GM23338 (cell line): Measurements from ENCODE around the gene SMYD3. TPM values are rescaled to one million over a fixed set of nuclear protein-coding genes. Genes with fewer than 3 reads are reported as not detected.

Experiments
- ATAC-seq: fragments of 200-7000 bp; cut with Tn5 transposase; 3 replicates; pipeline ENCODE4 v1.9.1; 2020
- DNase-seq: peaks from one replicate; pipeline ENCODE4 v3.0.0-alpha.2; 2015; ENCODE audit warnings: low spot score
- H2AFZ ChIP-seq: fragments of 200-600 bp; sonication (generic); 2 replicates; pipeline ENCODE4 v1.8.0; 2016; ENCODE audit warnings: antibody characterized with exemption, mild to moderate bottlenecking, moderate library complexity
- H3F3A ChIP-seq: fragments of 200-600 bp; sonication (generic); replicated peaks from 2 replicates; pipeline ENCODE4 v1.8.0; 2017; ENCODE audit warnings: antibody characterized with exemption, mixed run types, low read depth
- H3K27ac ChIP-seq: fragments of 200-600 bp; sonication (generic); 2 replicates; pipeline ENCODE4 v1.6.1; 2016; ENCODE audit warnings: low read depth
- H3K27me3 ChIP-seq: fragments of 200-600 bp; sonication (generic); 2 replicates; pipeline ENCODE4 v1.8.0; 2016; ENCODE audit warnings: mild to moderate bottlenecking, mixed run types, moderate library complexity; ENCODE audit not compliant: insufficient read depth
- H3K36me3 ChIP-seq: fragments of 200-600 bp; sonication (generic); 2 replicates; pipeline ENCODE4 v1.8.0; 2016; ENCODE audit warnings: mild to moderate bottlenecking; ENCODE audit not compliant: insufficient read depth
- H3K4me1 ChIP-seq: fragments of 200-600 bp; sonication (generic); 2 replicates; pipeline ENCODE4 v1.8.0; 2016; ENCODE audit warnings: mild to moderate bottlenecking, moderate library complexity; ENCODE audit not compliant: insufficient read depth
- H3K4me2 ChIP-seq: fragments of 200-600 bp; sonication (generic); 2 replicates; pipeline ENCODE4 v1.7.1; 2017; ENCODE audit warnings: mixed run types
- H3K4me3 ChIP-seq: fragments of 200-600 bp; sonication (generic); 2 replicates; pipeline ENCODE4 v1.6.1; 2016; ENCODE audit warnings: mixed run types
- H3K79me2 ChIP-seq: fragments of 200-600 bp; sonication (generic); replicated peaks from 2 replicates; pipeline ENCODE4 v1.8.0; 2017; ENCODE audit warnings: mild to moderate bottlenecking; ENCODE audit not compliant: insufficient read depth
- H3K9me2 ChIP-seq: fragments of 200-600 bp; sonication (generic); 2 replicates; pipeline ENCODE4 v1.8.0; 2017; ENCODE audit not compliant: insufficient read depth
- H4K20me1 ChIP-seq: fragments of 200-600 bp; sonication (generic); replicated peaks from 2 replicates; pipeline ENCODE4 v1.8.0; 2017; ENCODE audit warnings: mild to moderate bottlenecking; ENCODE audit not compliant: insufficient read depth
- H3K27ac Mint-ChIP-seq: 2 replicates; pipeline ENCODE4 v1.8.0; 2020; ENCODE audit warnings: inconsistent platforms, mild to moderate bottlenecking, moderate library complexity, mixed read lengths
- H3K27me3 Mint-ChIP-seq: 3 replicates; pipeline ENCODE4 v1.8.0; 2022; ENCODE audit warnings: low read depth, mild to moderate bottlenecking, moderate library complexity, mixed read lengths, inconsistent platforms; ENCODE audit not compliant: insufficient read depth, poor library complexity
- H3K36me3 Mint-ChIP-seq: 3 replicates; pipeline ENCODE4 v1.8.0; 2021; ENCODE audit warnings: low read depth, mild to moderate bottlenecking, inconsistent platforms, moderate library complexity, mixed read lengths
- H3K4me1 Mint-ChIP-seq: 3 replicates; pipeline ENCODE4 v1.8.0; 2020; ENCODE audit warnings: mild to moderate bottlenecking, inconsistent platforms, mixed read lengths
- H3K4me3 Mint-ChIP-seq: 3 replicates; pipeline ENCODE4 v1.8.0; 2021; ENCODE audit warnings: moderate library complexity, mild to moderate bottlenecking, inconsistent platforms, mixed read lengths
- H3K9me3 Mint-ChIP-seq: 3 replicates; pipeline ENCODE4 v1.8.0; 2020; ENCODE audit warnings: moderate library complexity, mild to moderate bottlenecking, inconsistent platforms, mixed read lengths
- CREB1 ChIP-seq: fragments of 250-450 bp; sonication (Bioruptor Pico); IDR thresholded peaks from 2 replicates; pipeline ENCODE4 v1.5.0; 2020; ENCODE audit warnings: low read depth, mild to moderate bottlenecking, moderate library complexity
- CTCF ChIP-seq, 2 experiments: fragments of 200-600 bp in 1 of 2; sonication (generic) in 1 of 2; conservative IDR thresholded peaks; 2 replicates each; pipeline versions ENCODE4 v1.5.1 to v1.6.1; 2016 to 2017; ENCODE audit warnings: antibody characterized with exemption in 2 of 2, low read depth in 2 of 2, mild to moderate bottlenecking in 2 of 2, moderate library complexity in 1 of 2
- ETS1 ChIP-seq: IDR thresholded peaks from 2 replicates; pipeline ENCODE4 v1.6.1; 2016; ENCODE audit warnings: antibody characterized with exemption
- EZH2 ChIP-seq: fragments of 200-600 bp; sonication (generic); IDR thresholded peaks from one replicate; pipeline ENCODE4 v1.8.0; 2017; ENCODE audit warnings: antibody characterized with exemption, mild to moderate bottlenecking, low read depth; ENCODE audit not compliant: unreplicated experiment
- EZH2phosphoT487 ChIP-seq: fragments of 200-600 bp; sonication (generic); IDR thresholded peaks from one replicate; pipeline ENCODE4 v1.8.1; 2018; ENCODE audit warnings: antibody characterized with exemption; ENCODE audit not compliant: unreplicated experiment
- JUNB ChIP-seq: IDR thresholded peaks from one replicate; pipeline ENCODE4 v1.6.1; 2016; ENCODE audit warnings: antibody characterized with exemption; ENCODE audit not compliant: unreplicated experiment
- NANOG ChIP-seq: IDR thresholded peaks from 2 replicates; pipeline ENCODE4 v1.6.1; 2016; ENCODE audit warnings: antibody characterized with exemption, borderline replicate concordance
- POLR2AphosphoS5 ChIP-seq: IDR thresholded peaks from 2 replicates; pipeline ENCODE4 v1.6.1; 2016; ENCODE audit warnings: antibody characterized with exemption, low read depth
- REST ChIP-seq: IDR thresholded peaks from one replicate; pipeline ENCODE4 v1.6.1; 2018; ENCODE audit warnings: antibody characterized with exemption; ENCODE audit not compliant: unreplicated experiment
- STAT1 ChIP-seq: IDR thresholded peaks from one replicate; pipeline ENCODE4 v1.6.1; 2016; ENCODE audit warnings: antibody characterized with exemption; ENCODE audit not compliant: unreplicated experiment
- ZNF114 ChIP-seq: fragments of 250-450 bp; sonication (Bioruptor Pico); IDR thresholded peaks from 2 replicates; pipeline ENCODE4 v1.5.0; 2020; ENCODE audit warnings: mild to moderate bottlenecking, moderate library complexity
- ZNF331 ChIP-seq: fragments of 250-450 bp; sonication (Bioruptor Pico); IDR thresholded peaks from 2 replicates; pipeline ENCODE4 v1.5.0; 2020; ENCODE audit warnings: low read depth, mild to moderate bottlenecking, moderate library complexity
- ZNF462 ChIP-seq: fragments of 250-450 bp; sonication (Bioruptor Pico); IDR thresholded peaks from 2 replicates; pipeline ENCODE4 v1.5.0; 2020; ENCODE audit warnings: mild to moderate bottlenecking, moderate library complexity
- polyA plus RNA-seq: library from polyadenylated mRNA; unstranded; fragments of >200 nt; fragmentation: Nextera tagmentation; extraction: Ambion mirVana; gene quantifications from 2 replicates; pipeline ENCODE4 v1.2.1, GENCODE V29; 2016
- total RNA-seq: library from RNA; depleted of rRNA; stranded (reverse); fragments of >200 nt; shearing (Covaris generic); gene quantifications from 2 replicates; pipeline ENCODE4 v1.2.3, GENCODE V29; 2014

Gene SMYD3
- total and polyA plus RNA-seq, 2 experiments from 2014 or later, result 31.8 to 34.4 TPM

GRCh38 chr1:245937316-245938045, 569.6 kb downstream of the SMYD3 start:
- Histone ChIP-seq H3F3A (no peaks in the 10 kb centered on the region), H3K4me3 (no peak overlapping the region), H4K20me1 (no peaks in the 10 kb centered on the region), H3K4me2 (no peak overlapping the region), H3K79me2 (no peaks in the 10 kb centered on the region), H3K9me2 (no peaks in the 10 kb centered on the region), H3K4me1 (peaks cover 27% of the 10 kb centered on the region), H3K36me3 (no peaks in the 10 kb centered on the region), H3K27ac (no peak overlapping the region), H2AFZ (no peak overlapping the region), H3K27me3 (no peaks in the 10 kb centered on the region)
- H3K9me3 Mint-ChIP-seq, result no peaks in the 10 kb centered on the region
- no peak overlapping the region for H3K27ac Mint-ChIP-seq
- DNase-seq (no peak), ATAC-seq (no peak)
- TF ChIP-seq CREB1 (CRISPR knock-in tag), result no peak
- no peak for TF ChIP-seq ZNF114 (CRISPR knock-in tag)
- no peak for TF ChIP-seq CTCF (conservative IDR thresholded peaks at IDR 0.05; ENCODE audit: low read depth in 2 of 2)
- TF ChIP-seq ZNF462 (CRISPR knock-in tag), result no peak
- TF ChIP-seq ETS1, result no peak
- no peak for TF ChIP-seq POLR2AphosphoS5
- no peak for TF ChIP-seq REST
- TF ChIP-seq STAT1, result no peak
- no peak for TF ChIP-seq EZH2phosphoT487
- TF ChIP-seq NANOG, result no peak
- no peak for TF ChIP-seq ZNF331 (CRISPR knock-in tag)
- no peak for TF ChIP-seq EZH2
- TF ChIP-seq JUNB, result no peak
- no peaks in the 10 kb centered on the region for H3K36me3 Mint-ChIP-seq
- no peak overlapping the region for H3K4me3 Mint-ChIP-seq
- H3K4me1 Mint-ChIP-seq, result peaks cover 31% of the 10 kb centered on the region
- peaks cover 3% of the 10 kb centered on the region for H3K27me3 Mint-ChIP-seq
